H9 (cell line): Measurements from ENCODE around the gene RPRD1B. TPM values are rescaled to one million over a fixed set of nuclear protein-coding genes. Genes with fewer than 3 reads are reported as not detected.

Experiments used
- DNase-seq: peaks from one replicate; pipeline ENCODE4 v3.0.0-alpha.2; 2017
- H2AFZ ChIP-seq: one replicate; pipeline ENCODE4 v1.6.1; 2013; ENCODE audit warnings: mild to moderate bottlenecking, low read length, control low read depth, moderate library complexity
- H2AK5ac ChIP-seq: 2 replicates; pipeline ENCODE4 v1.6.1; 2013; ENCODE audit warnings: low read length, control low read depth, mixed read lengths; ENCODE audit not compliant: insufficient read length
- H2BK120ac ChIP-seq: one replicate; pipeline ENCODE4 v1.6.1; 2013; ENCODE audit warnings: low read depth, mild to moderate bottlenecking, low read length, control low read depth, inconsistent platforms; ENCODE audit not compliant: poor library complexity, severe bottlenecking
- H2BK12ac ChIP-seq: 2 replicates; pipeline ENCODE4 v1.6.1; 2013; ENCODE audit warnings: low read length, control low read depth, mixed read lengths, low read depth; ENCODE audit not compliant: insufficient read length
- H2BK15ac ChIP-seq: 2 replicates; pipeline ENCODE4 v1.6.1; 2013; ENCODE audit warnings: low read depth, low read length, control low read depth
- H2BK20ac ChIP-seq: one replicate; pipeline ENCODE4 v1.6.1; 2013; ENCODE audit warnings: low read depth, mild to moderate bottlenecking, low read length, control low read depth, inconsistent platforms; ENCODE audit not compliant: poor library complexity, severe bottlenecking
- H2BK5ac ChIP-seq: 2 replicates; pipeline ENCODE4 v1.6.1; 2013; ENCODE audit warnings: low read length, control low read depth, mixed read lengths; ENCODE audit not compliant: insufficient read length
- H3K14ac ChIP-seq: 2 replicates; pipeline ENCODE4 v1.6.1; 2013; ENCODE audit warnings: low read length, control low read depth; ENCODE audit not compliant: insufficient read depth
- H3K18ac ChIP-seq: 2 replicates; pipeline ENCODE4 v1.6.1; 2013; ENCODE audit warnings: low read depth, mild to moderate bottlenecking, mixed read lengths, low read length, control low read depth; ENCODE audit not compliant: insufficient read length
- H3K23ac ChIP-seq: 2 replicates; pipeline ENCODE4 v1.6.1; 2013; ENCODE audit warnings: low read length, control low read depth, mixed read lengths, low read depth; ENCODE audit not compliant: insufficient read length
- H3K23me2 ChIP-seq: 2 replicates; pipeline ENCODE4 v1.6.1; 2013; ENCODE audit warnings: low read depth, mild to moderate bottlenecking, mixed read lengths, low read length, control low read depth; ENCODE audit not compliant: insufficient read length, poor library complexity, severe bottlenecking
- H3K27ac ChIP-seq: 2 replicates; pipeline ENCODE4 v1.5.1; 2013; ENCODE audit warnings: low read length, control low read depth, mixed read lengths, low read depth; ENCODE audit not compliant: insufficient read length
- H3K27me3 ChIP-seq: 2 replicates; pipeline ENCODE4 v1.6.1; 2013; ENCODE audit warnings: low read length, control low read depth, inconsistent platforms; ENCODE audit not compliant: insufficient read depth
- H3K4ac ChIP-seq: 2 replicates; pipeline ENCODE4 v1.6.1; 2013; ENCODE audit warnings: low read depth, mild to moderate bottlenecking, control low read depth, inconsistent platforms, low read length, moderate library complexity
- H3K4me1 ChIP-seq: 2 replicates; pipeline ENCODE4 v1.6.1; 2013; ENCODE audit warnings: low read length, control low read depth, inconsistent platforms; ENCODE audit not compliant: insufficient read depth
- H3K4me2 ChIP-seq: 2 replicates; pipeline ENCODE4 v1.6.1; 2013; ENCODE audit warnings: low read length, control low read depth, mixed read lengths; ENCODE audit not compliant: insufficient read length, insufficient read depth
- H3K56ac ChIP-seq: 2 replicates; pipeline ENCODE4 v1.6.1; 2013; ENCODE audit warnings: low read depth, mild to moderate bottlenecking, mixed read lengths, low read length, control low read depth; ENCODE audit not compliant: insufficient read length
- H3K79me1 ChIP-seq: 2 replicates; pipeline ENCODE4 v1.6.1; 2013; ENCODE audit warnings: low read depth, mild to moderate bottlenecking, moderate library complexity, low read length, control low read depth, inconsistent platforms; ENCODE audit not compliant: insufficient read depth, poor library complexity, severe bottlenecking
- H3K79me2 ChIP-seq: 2 replicates; pipeline ENCODE4 v1.6.1; 2013; ENCODE audit warnings: low read length, control low read depth, inconsistent platforms; ENCODE audit not compliant: insufficient read depth
- H3K9ac ChIP-seq: 2 replicates; pipeline ENCODE4 v1.6.1; 2013; ENCODE audit warnings: low read length, control low read depth, mixed read lengths; ENCODE audit not compliant: insufficient read length; ENCODE audit errors: extremely low read depth
- H3K9me3 ChIP-seq: one replicate; pipeline ENCODE4 v1.6.1; 2013; ENCODE audit warnings: low read depth, low read length, inconsistent platforms; ENCODE audit not compliant: control insufficient read depth
- H3T11ph ChIP-seq: one replicate; pipeline ENCODE4 v1.6.1; 2013; ENCODE audit warnings: mild to moderate bottlenecking, low read length, control low read depth, inconsistent platforms
- H4K20me1 ChIP-seq: one replicate; pipeline ENCODE4 v1.6.1; 2013; ENCODE audit not compliant: control insufficient read depth, insufficient read length, insufficient read depth
- H4K5ac ChIP-seq: 2 replicates; pipeline ENCODE4 v1.6.1; 2013; ENCODE audit warnings: low read depth, mild to moderate bottlenecking, mixed read lengths, low read length, control low read depth; ENCODE audit not compliant: insufficient read length
- H4K8ac ChIP-seq: replicated peaks from 2 replicates; pipeline ENCODE4 v1.6.1; 2013; ENCODE audit warnings: low read length, control low read depth, mixed read lengths, low read depth; ENCODE audit not compliant: insufficient read length
- H4K91ac ChIP-seq: 2 replicates; pipeline ENCODE4 v1.6.1; 2013; ENCODE audit warnings: low read depth, mild to moderate bottlenecking, moderate library complexity, mixed read lengths, low read length, control low read depth; ENCODE audit not compliant: insufficient read length
- H3K27ac Mint-ChIP-seq, 3 experiments: 2 replicates in 2 of 3; 3 replicates in 1 of 3; pipeline ENCODE4 v1.8.0; 2020 to 2021; ENCODE audit warnings: mixed read lengths in 3 of 3, mild to moderate bottlenecking in 1 of 3, moderate library complexity in 1 of 3
- H3K27me3 Mint-ChIP-seq: 2 replicates; pipeline ENCODE4 v1.8.0; 2021; ENCODE audit warnings: low read depth, mild to moderate bottlenecking, moderate library complexity, mixed read lengths
- H3K36me3 Mint-ChIP-seq, 3 experiments: 2 replicates in 2 of 3; 3 replicates in 1 of 3; pipeline ENCODE4 v1.8.0; 2020 to 2021; ENCODE audit warnings: low read depth in 3 of 3, mixed read lengths in 3 of 3; ENCODE audit not compliant: insufficient read depth in 1 of 3
- H3K4me1 Mint-ChIP-seq, 2 experiments: 2 replicates each; pipeline ENCODE4 v1.8.0; 2020; ENCODE audit warnings: mixed read lengths in 2 of 2
- H3K4me3 Mint-ChIP-seq, 2 experiments: 2 replicates in 1 of 2; 3 replicates in 1 of 2; pipeline ENCODE4 v1.8.0; 2020 to 2021; ENCODE audit warnings: mild to moderate bottlenecking in 2 of 2, mixed read lengths in 2 of 2, moderate library complexity in 1 of 2
- H3K9me3 Mint-ChIP-seq, 2 experiments: 2 replicates in 1 of 2; 3 replicates in 1 of 2; pipeline ENCODE4 v1.8.0; 2020; ENCODE audit warnings: mild to moderate bottlenecking in 2 of 2, mixed read lengths in 2 of 2, moderate library complexity in 1 of 2
- WGBS: extraction: QIAGEN DNeasy Blood & Tissue Kit; methylation state at CpG from one replicate; pipeline ENCODE4 v1.1.7; 2013; ENCODE audit warnings: missing lambda C conversion rate, low lambda C conversion rate, mixed read lengths; ENCODE audit not compliant: insufficient read length; ENCODE audit errors: extremely low coverage; 5-methylcytosine and 5-hydroxymethylcytosine counted together
- total RNA-seq: library from RNA; stranded (reverse); gene quantifications from 2 replicates; pipeline ENCODE4 v1.2.1, GENCODE V29; 2021
- TF ChIP-seq, protein P1 (sequence below): fragments of 200-600 bp; sonication (generic); conservative IDR thresholded peaks from 3 replicates; pipeline ENCODE4 v1.8.0; 2021; ENCODE audit warnings: antibody characterized with exemption, mild to moderate bottlenecking

Gene RPRD1B
- total RNA-seq, 1 experiment from 2014 or later = 34.3 TPM

DNA sequence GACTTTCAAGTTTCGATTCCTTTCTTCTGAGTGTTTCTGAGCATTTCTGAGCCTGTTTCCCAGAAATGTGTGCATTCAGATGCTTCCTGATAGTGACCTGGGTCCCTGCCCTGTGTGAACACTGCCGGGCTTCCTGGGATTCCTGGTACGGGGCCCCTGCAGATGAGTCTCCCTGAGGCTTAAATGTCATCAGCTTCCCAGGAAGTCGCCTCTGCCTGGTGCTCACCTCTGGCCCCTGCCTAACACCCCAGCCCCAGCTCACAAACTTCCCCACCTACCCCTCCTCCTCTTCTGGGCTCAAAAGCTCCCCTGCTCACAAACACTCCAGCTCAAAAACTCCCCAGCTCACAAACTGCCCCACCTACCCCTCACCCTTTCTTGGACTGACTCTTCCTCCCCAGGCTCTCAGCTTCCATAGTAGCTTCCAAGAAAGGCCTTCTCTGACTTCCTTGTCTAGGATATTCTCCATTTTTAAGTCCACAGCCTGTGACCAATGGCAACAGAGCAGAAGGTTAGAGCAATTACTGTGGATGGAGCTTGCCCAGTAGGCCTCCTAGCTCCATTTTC lies 89.6 kb downstream of the RPRD1B start:
- DNase-seq = no peak
- Histone ChIP-seq H2BK120ac (no peak overlapping the region), H3K56ac (no peak overlapping the region), H2BK15ac (no peak overlapping the region), H2AK5ac (no peak overlapping the region), H3K9me3 (no peaks in the 10 kb centered on the region), H3K27ac (no peak overlapping the region), H4K8ac (no peak overlapping the region), H3K18ac (no peak overlapping the region), H2BK12ac (no peak overlapping the region), H3K4me2 (no peak overlapping the region), H3K27me3 (no peaks in the 10 kb centered on the region), H3K23me2 (no peaks in the 10 kb centered on the region), H3K23ac (no peak overlapping the region), H2BK5ac (no peak overlapping the region), H3K79me2 (no peaks in the 10 kb centered on the region), H4K5ac (no peak overlapping the region), H2AFZ (no peak overlapping the region), H3K14ac (no peak overlapping the region), H3K4me1 (no peaks in the 10 kb centered on the region; the same call in 1 of the 2 replicates), H3T11ph (no peak overlapping the region), H3K9ac (no peak overlapping the region), H4K20me1 (no peaks in the 10 kb centered on the region), H3K79me1 (no peaks in the 10 kb centered on the region), H4K91ac (no peak overlapping the region), H3K4ac (no peak overlapping the region), H2BK20ac (no peak overlapping the region)
- peak overlapping the region in 1 of 3 experiments; percentile 24; a peak in 1 of 7 replicates for H3K27ac Mint-ChIP-seq
- TF ChIP-seq, protein P1, sequence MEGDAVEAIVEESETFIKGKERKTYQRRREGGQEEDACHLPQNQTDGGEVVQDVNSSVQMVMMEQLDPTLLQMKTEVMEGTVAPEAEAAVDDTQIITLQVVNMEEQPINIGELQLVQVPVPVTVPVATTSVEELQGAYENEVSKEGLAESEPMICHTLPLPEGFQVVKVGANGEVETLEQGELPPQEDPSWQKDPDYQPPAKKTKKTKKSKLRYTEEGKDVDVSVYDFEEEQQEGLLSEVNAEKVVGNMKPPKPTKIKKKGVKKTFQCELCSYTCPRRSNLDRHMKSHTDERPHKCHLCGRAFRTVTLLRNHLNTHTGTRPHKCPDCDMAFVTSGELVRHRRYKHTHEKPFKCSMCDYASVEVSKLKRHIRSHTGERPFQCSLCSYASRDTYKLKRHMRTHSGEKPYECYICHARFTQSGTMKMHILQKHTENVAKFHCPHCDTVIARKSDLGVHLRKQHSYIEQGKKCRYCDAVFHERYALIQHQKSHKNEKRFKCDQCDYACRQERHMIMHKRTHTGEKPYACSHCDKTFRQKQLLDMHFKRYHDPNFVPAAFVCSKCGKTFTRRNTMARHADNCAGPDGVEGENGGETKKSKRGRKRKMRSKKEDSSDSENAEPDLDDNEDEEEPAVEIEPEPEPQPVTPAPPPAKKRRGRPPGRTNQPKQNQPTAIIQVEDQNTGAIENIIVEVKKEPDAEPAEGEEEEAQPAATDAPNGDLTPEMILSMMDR = no peak
- H3K36me3 Mint-ChIP-seq = no peaks in the 10 kb centered on the region
- H3K27me3 Mint-ChIP-seq = no peaks in the 10 kb centered on the region
- no peak overlapping the region for H3K4me3 Mint-ChIP-seq
- no peaks in the 10 kb centered on the region for H3K9me3 Mint-ChIP-seq
- peaks cover 5 to 6% of the 10 kb centered on the region in 2 experiments; a peak in 2 of 4 replicates for H3K4me1 Mint-ChIP-seq
- no CpG with 5 or more reads among the region's 4 CpGs for WGBS
